ENCODE measurements around the gene GATAD2B.
A peak's percentile ranks its signal among the peaks of the same experiment; 100 is the strongest.

Gene GATAD2B

GRCh38 chr1:153831026-153831425 is 91.7 kb downstream of the GATAD2B start:
- DNase-seq: no peak

DNA sequence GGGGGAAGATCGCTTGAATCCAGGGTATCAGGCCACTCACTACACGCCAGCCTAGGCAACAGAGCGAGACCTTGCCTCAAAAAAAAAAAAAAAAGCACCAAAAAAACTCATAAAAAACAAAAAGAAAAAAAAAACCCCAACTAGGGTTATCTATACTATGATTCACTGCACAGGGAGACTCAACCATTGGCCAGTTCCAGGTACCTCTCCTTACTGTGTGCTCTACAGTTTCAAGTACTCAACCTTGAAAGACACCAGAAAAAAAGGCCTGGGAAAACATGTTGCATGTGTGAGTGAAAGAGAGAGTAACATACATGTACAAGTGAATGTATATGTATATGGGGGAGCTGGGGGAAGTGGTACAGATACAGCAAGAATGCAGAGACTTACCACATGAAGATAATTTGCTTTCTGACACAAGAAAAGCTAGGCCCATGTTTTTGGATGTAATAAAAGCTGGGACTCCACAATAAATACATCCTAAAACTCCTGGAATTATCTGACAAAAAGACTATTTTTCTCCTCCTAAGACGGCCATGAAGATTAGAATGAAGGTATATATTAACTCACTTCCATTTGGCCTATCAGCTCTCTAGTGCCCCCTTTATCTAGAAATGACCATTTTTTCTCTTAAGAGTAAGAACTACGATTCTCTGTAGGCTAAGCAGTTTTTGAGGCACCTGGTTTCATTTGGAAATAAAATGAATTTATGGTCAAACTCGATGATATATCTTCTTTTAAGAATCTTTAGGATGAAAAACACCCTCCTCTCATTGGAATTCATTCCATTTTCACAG is 95.4 kb downstream of the GATAD2B start:
- DNase-seq: no peak

GRCh38 chr1:153818876-153819275 is 103.9 kb downstream of the GATAD2B start:
- DNase-seq: no peak

- DNase-seq: no peak
Measured at GRCh38 chr1:153816283-153816889, 106.4 kb downstream of the GATAD2B start.

DNA sequence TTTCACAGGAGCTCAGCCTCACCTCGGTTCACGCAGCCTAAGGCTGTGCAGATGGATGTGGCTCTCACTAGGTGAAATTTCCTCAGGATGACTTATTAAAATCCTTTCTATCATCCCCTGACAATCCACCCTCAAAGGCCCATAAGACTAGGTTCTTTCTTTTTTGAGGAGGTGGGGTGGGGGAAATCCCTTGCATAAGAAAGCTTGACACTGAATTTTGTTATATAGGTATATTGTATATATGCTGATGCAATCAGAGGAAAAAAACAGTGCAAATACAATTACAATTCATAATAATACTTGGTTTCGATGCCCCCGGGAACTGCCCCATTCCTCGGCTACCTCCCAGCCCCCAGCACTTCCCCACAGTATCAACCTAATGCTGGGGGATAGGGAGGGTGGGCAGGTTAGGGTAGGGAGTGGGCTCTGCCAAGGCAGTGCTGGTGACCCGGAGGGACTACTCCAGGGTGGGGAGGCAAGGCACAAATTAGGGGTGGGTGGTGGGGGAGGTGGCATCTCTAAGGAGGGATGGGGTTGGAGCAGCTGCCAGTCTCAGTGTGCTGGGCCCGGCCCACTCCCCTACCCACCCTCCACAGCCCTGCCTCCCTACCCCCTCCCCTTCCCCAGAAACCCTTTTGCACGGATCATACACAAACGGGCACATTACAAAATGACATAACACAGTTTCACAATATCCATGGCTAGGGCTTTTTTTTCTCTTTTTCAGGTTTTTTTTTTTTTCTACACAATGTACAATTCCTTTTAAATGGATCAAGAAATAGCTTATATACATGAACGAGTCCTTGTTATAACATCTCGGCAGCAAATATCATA is 116.7 kb downstream of the GATAD2B start:
- no peak for DNase-seq

- peak; percentile 40 for DNase-seq
Measured at GRCh38 chr1:153805042-153805745, 117.6 kb downstream of the GATAD2B start.

GRCh38 chr1:153804112-153804511 is 118.7 kb downstream of the GATAD2B start:
- DNase-seq: no peak

DNA sequence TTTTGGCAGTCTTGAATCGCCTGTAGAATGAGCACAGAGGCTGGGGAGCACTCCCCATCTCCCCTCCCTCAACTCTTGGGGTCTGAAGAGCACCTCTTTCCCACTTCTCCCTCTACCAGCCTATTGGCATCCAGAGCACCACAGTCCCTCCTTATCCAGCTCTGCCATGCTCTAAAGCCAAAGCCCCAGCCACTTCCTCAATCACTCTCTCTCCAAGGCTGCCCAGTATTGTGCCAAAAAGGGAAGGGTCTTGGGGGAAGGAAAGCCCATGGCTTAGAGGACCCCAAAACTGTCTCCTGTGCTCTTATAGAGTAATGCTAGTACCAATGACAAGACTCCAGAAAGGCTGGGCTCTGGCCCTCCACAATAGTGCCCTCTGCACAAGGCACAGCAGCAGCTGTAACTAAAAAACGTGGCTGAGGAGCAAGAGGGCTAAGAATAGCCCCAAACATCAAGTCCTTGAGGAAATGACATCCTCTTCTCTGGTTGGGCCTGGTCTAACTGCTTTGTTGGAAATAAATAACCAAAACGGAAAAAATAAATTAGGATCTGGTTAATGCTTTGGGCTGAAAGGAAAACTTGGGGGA is 119.2 kb downstream of the GATAD2B start:
- no peak for DNase-seq

DNA sequence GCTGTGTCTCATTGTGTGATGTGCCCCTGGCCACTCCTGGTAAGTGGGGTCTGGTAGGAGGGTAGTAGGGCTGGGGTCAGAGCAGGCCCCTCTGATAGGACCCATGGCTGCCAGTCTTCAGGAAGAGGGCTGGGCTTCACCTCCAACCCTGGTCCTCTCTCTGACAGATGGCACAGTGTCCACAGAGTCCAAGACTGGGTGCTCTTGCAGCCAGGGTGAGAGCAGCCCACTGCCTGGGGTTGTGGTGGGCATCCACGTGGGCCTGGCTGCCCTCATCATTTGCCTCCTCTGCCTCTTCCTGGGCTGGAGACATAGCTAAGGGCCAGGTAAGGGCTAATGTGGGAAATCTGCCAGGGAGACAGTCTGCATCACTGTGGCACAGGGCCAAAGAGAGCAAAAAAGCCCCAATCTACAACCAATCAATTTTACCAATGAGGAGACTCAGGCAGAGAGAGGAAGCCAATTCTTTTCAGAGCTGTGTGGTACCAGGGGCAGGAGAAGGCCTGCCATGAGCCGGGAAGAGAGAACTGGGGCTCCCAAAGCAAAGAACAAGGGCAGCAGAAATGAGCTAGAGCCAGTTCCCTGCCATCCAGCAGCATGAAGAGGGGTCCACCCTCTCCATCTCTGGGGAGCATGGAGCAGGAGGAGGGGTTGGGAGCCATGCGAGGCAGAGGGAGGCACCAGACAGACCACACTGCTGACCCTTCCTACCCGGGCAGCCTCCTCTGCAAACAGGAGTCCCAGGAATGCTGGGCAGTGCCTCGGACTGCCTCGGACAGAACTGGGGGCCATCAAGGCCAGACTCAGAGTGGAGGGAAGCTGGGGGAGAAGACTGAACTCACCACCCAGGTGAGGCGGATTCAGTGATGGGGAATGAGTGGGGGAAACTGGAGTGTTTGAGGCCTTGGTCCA is 120.7 kb downstream of the GATAD2B start:
- DNase-seq: no peak

DNA sequence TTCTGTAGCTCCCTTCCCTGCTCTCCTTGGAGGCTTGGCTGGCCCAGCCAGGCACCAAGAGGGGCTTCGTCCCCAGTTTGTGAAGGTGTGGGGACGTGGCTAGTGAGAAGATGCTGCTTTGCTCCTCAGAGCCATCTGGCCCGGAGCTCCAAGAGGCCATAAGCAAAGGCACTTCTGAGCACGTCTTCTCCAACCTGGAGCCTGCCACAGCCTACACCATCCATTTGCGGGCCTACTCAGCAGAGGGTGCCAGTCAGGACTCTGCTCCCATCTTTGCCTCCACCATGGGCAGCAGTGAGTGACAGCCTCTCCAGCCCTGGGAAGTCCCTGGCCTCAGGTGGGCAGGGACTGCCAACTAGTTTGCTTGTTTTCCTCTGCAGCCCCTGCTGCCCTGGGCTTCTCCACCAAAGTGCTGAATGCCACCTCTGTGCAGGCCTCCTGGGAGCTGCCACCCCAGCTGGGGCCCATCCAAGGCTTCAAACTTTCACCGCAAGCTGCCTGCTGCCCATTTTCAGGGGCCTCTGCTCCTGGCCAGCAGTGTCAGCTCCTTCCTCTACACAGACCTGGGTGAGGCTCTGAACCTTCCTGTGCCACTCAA is 121.6 kb downstream of the GATAD2B start:
- no peak for DNase-seq

GRCh38 chr1:153800516-153800915 is 122.3 kb downstream of the GATAD2B start:
- DNase-seq: no peak

DNA sequence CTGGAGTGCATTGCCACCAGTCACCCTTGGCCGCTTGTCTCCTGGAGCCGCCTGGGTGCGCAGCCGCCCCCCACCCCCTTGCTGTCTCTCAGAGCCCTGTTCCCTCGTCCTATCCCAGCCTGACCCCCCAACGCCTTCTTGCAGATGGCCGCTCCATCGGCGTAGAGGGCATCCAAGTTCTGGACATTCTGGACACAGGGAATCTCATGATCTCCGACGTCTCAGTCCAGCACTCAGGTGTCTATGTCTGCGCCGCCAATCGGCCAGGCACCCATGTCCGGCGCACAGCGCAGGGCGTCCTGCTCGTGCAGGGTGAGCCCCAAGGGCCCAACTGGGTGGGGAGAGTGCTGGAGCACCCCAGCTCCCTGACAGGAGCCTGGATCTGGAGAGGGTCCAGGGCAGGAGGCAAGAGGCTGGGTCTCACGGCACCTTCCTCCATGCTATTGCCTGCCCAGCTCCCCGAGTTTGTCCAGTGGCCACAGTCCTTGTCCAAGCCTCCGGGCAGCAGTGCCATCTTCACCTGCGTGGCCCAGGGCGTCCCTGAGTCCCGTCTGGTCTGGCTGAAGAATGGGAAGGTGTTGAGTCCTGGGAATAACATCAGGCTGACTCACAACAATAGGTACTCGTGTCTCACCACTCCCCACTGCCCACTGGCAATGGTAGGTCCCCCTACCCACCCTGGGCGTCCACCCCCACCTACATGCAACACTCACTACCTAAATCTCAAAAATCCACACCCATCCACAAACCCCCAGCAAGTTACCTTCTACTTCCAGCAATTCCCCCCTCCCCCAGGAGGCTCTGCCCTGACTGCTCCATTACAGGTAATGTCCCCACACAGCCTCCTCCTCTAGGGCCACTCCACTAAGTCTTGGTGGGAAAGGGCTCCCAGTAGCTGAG is 123.0 kb downstream of the GATAD2B start:
- no peak for DNase-seq

- DNase-seq: no peak
Measured at GRCh38 chr1:153799016-153799415, 123.8 kb downstream of the GATAD2B start.

GRCh38 chr1:153798468-153798780 is 124.3 kb downstream of the GATAD2B start:
- no peak for DNase-seq

GRCh38 chr1:153796786-153797659 is 125.7 kb downstream of the GATAD2B start:
- peak; percentile 90 for DNase-seq

- no peak for DNase-seq
Measured at GRCh38 chr1:153795934-153796785, 126.6 kb downstream of the GATAD2B start.

GRCh38 chr1:153795330-153795837 is 127.4 kb downstream of the GATAD2B start:
- DNase-seq: peak; percentile 22

Data from DMS53 (cell line).